Activated CD4-positive, alpha-beta T cell treated with anti-CD3 and anti-CD28 coated beads, Interleukin-2, amount 50 U/mL, for 16 hours (primary cell): ENCODE data around the gene RFPL3.
"Not testable (repeated sequence)": the region's sequence is repeated elsewhere in the genome, so short reads cannot be mapped to it uniquely, and the experiment has no call there.

Experiments used
- DNase-seq: peaks from one replicate; pipeline ENCODE4 v3.0.0-alpha.2; 2020

The RFPL3 gene

GRCh38 chr22:32354360-32355351, 3.0 kb upstream of the RFPL3 start:
- no peak for DNase-seq

- no peak for DNase-seq
Measured at GRCh38 chr22:32355760-32356159, 1.9 kb upstream of the RFPL3 start.

- not testable (repeated sequence) for DNase-seq
Measured at GRCh38 chr22:32360096-32360495, 2.4 kb downstream of the RFPL3 start.

GRCh38 chr22:32361257-32361656, 3.6 kb downstream of the RFPL3 start:
- no peak for DNase-seq

- DNase-seq, result no peak
Measured at GRCh38 chr22:32364210-32364609, 6.5 kb downstream of the RFPL3 start.

GRCh38 chr22:32375678-32376450, 18.2 kb downstream of the RFPL3 start:
- DNase-seq, result no peak

- no peak for DNase-seq
Measured at GRCh38 chr22:32376681-32377080, 19.0 kb downstream of the RFPL3 start.

GRCh38 chr22:32378707-32379272, 21.1 kb downstream of the RFPL3 start:
- DNase-seq, result peak; percentile 23

GRCh38 chr22:32380991-32381390, 23.3 kb downstream of the RFPL3 start:
- DNase-seq, result no peak

GRCh38 chr22:32385681-32386080, 28.0 kb downstream of the RFPL3 start:
- DNase-seq, result no peak

GRCh38 chr22:32389685-32390084, 32.0 kb downstream of the RFPL3 start:
- DNase-seq, result peak; percentile 18

- DNase-seq, result peak; percentile 44
Measured at GRCh38 chr22:32395107-32395506, 37.4 kb downstream of the RFPL3 start.

GRCh38 chr22:32396255-32396654, 38.6 kb downstream of the RFPL3 start:
- no peak for DNase-seq

GRCh38 chr22:32396746-32397145, 39.1 kb downstream of the RFPL3 start:
- no peak for DNase-seq

- no peak for DNase-seq
Measured at GRCh38 chr22:32401486-32401885, 43.8 kb downstream of the RFPL3 start.

GRCh38 chr22:32404021-32404420, 46.4 kb downstream of the RFPL3 start:
- no peak for DNase-seq

GRCh38 chr22:32407312-32407711, 49.6 kb downstream of the RFPL3 start:
- no peak for DNase-seq

- no peak for DNase-seq
Measured at GRCh38 chr22:32407936-32408335, 50.3 kb downstream of the RFPL3 start.

GRCh38 chr22:32409977-32410376, 52.3 kb downstream of the RFPL3 start:
- no peak for DNase-seq

GRCh38 chr22:32410459-32410858, 52.8 kb downstream of the RFPL3 start:
- no peak for DNase-seq
